HG03457 (cell line): ENCODE results near the gene HPCAL1.

Experiments used
- ATAC-seq: cut with Tn5 transposase; IDR thresholded peaks from one replicate; pipeline ENCODE4 v1.9.1; 2021; ENCODE audit warnings: moderate number of reproducible peaks; ENCODE audit not compliant: unreplicated experiment

Gene HPCAL1

DNA sequence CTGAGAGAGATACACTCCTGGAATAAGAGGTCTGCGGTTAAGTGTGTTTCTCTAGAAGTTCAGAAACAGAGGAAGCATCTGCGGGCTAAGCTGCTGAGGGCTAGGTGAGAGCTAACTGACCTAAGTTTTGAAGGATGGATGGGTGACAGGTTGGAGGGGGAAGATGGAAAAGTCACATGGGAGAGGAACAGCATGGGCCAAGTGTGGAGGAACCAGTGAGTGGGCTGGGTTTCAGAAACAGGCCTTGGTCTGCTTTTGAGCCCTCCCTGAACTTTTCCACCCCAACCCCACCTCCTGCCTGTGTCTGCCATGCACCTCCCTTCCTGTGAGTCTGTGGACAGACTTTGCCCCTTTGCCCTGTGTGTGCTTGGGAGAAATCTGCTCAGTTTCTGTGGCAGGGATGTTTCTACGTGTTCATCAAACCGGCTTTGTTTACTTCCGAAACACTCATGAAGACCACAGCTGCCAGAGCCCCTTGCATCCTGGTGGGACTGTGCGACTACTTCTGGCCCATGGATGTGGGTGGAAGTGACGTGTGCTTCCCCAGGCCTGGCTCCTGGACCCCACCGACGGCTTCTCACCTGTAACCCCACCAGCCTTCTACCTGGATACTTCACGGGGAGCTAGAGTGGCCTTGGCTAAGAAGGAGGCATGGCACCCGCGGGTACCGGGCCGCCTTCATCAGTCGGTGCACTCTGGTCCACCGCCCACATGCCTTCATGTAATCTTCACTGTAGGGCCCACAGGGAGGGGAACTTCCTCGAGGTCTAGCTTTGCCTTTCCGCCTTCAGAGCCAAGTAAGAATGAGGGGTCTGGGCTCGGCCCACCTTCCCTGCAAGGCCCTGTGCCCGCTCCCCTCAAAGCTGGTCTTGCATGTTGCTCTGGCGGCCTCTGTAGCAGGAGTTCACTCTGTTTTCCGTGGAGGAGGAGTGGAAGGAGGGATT is 1.4 kb upstream of the HPCAL1 start:
- ATAC-seq = no peak

DNA sequence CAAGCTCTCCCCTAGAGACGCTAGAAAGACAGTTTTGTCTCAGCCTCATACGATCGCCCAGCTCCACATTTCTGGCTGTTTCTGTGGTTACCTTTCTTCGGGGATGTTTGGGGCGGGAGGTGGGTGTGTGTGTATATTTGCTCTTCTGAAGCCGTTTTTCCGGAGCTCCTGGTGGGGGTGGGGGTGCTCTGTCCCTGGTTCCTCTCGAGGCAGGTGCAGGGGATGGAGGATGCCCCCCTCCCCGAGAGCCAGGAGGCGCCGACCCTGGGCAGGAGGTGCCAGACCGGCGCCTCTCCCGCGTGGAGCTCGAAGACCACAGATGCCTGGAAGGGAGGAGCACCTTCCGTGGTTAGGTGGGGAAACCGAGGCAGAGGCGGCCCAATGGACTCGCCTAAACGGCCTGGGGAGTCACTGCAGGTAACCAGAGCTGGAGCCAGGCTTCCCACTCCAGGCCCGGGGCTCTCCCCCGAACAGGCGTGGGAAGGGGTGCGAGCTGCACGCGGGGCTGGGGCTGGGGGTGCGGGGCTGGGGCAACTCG is 694 bp upstream of the HPCAL1 start:
- no peak for ATAC-seq

DNA sequence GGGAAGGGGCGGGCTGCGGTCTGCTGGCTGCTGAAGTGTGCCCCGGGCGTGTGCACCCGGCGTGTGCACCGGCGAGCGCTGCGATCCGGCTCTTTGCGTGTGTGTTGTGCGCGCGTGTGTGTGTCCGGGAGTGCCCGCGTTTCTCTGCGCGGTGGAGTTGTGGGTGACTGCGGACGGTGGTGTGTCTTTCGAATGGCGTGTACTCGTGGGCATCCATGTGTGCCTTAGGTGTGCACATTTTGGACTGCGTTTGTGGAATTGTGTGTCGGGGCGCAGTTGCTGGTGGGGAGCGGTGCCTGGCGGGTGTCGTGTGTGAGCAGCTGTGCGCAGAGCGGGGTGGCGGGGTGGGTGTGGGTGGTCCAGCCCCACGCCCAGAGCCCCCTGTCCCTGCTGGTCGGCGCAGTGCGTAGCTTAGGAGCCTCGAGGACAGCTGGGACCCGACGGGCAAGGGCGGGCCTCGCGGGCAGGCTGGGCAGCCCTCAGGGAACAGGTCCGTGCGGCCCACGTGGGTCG is 533 bp downstream of the HPCAL1 start:
- peak; percentile 3 for ATAC-seq

DNA sequence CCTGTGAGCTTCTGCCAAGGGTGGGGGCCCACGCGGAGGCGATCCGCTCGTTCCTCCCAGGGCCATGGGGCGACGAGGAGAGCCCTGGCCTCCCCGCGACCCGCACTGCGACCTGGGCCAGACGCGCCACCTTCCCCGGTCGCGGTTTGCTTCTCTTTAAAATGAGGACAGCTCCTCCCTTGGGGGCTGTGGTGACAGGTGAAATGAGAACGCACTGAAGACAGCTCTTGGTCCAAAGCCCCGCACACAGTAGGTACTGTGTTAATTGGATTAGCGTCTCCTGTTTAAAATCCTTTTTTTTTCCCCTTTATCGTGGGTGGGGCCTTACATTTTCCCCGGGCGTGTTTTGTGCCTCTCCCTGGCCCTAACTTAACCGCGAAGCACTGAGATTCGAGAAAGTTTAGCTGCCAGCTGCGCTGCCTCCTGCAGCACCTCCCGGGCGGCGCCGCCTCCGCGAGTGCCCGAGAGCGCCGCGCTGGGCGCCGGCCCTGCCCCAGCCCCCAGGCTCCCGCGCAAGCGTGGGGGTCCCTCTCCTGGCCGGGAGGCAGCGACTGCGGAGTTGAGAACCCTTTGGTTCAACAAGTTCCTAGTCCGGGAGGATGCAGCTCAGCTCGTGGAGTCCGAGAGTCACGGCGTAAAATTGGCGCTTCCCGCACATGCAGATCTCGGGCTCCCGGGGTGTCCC is 1.1 kb downstream of the HPCAL1 start:
- ATAC-seq = peak; percentile 4

DNA sequence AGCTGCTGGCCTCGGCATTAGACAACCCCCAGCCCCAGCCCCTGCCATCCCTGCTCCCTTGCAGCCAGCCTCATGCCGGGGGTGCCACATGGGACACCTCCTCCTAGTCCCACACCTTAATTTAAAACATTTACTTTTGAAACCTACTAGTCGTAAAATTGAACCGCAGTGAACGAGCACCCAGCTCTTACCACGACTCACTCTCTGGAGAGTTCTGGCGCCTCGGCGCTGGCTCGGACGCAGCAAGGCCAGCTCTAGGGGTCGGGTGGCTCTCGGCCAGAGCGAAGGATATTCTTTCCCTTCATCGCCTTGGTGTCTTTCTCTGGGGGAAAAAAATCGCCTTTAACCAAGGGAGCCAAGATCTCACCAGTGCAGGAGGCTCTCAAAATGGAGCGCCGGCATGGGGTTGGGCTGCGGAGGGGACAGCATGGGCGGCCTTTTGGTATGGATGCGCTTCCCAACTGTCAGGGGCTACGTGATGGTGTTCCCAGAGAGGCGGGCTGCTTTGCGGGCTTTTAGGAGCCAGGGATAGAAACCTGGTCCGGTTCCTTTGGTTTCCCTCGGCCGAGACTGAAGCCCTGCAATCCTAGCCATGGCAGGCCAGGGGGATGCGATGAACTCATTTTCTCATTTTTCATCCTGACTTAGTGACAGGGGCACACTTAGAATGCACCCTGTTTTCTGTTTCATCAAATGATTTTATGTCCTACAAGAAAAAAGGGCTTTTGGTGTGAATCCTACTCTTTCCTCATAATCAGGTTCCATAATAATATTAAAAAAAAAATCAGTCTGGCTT is 2.0 kb downstream of the HPCAL1 start:
- ATAC-seq = no peak

DNA sequence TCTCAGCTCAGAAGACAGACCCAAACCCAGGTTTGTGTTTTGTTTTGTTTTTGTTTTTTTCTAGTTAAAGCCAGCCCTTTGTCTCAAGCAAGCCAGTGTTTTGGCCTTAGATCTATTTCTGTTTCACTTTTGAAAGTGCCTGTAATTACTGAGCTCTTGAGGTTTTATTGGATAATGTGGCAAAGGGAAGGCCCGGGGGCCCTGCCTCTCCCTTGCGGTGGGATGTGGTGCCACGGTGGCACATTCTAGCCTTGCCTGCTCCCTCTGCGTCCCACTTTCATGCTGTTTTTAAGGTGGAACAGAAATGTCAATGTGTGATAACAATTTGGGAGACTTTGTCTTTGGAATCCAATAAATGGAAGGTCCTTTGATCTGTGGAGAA is 2.5 kb downstream of the HPCAL1 start:
- no peak for ATAC-seq

DNA sequence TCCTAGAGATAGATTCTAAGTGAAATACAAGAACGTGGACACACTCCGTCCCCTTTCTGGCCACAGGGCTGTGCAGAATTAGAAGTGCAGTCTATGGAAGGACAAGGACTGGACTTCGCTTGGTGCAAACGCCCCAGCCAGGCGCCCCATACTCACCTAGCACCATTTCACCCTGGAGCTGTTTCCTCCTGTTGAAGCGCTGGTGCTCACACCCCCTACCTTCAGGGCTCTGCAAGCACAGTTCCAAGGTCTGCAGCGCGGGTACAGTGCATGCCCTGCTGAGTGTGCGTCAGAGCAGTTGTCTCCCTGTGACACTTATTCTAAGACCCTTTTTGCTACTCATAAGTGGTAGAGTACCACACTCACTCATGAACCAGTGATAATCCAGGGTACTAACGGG is 3.0 kb downstream of the HPCAL1 start:
- ATAC-seq = no peak

DNA sequence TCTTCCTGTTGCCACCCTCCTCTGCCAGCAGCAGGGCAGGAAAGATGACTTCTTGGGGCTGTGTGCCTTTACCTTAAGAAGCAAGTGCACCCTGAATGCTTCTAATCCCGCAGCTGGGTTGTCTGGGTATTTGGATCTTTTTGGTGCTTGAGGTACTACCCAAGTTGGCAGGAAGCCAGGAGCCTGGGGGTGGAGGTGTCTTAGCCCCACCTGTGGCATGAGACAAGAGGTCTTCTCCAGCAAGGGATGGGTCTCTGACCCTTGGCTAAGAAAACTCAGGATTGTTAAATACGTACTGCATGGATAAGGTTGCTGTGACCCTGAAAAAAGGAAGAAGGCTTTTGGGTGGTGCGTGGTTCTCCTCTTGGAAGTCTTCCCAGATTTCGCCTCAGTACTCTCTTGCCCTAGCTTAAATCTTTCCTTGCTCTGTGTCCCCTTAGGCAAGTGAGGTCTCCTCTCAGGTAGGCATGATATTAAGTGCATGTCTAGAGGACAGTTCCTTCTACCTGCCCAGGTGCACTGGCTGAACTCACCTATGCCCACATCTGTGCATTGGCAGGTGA is 4.3 kb downstream of the HPCAL1 start:
- ATAC-seq = no peak

DNA sequence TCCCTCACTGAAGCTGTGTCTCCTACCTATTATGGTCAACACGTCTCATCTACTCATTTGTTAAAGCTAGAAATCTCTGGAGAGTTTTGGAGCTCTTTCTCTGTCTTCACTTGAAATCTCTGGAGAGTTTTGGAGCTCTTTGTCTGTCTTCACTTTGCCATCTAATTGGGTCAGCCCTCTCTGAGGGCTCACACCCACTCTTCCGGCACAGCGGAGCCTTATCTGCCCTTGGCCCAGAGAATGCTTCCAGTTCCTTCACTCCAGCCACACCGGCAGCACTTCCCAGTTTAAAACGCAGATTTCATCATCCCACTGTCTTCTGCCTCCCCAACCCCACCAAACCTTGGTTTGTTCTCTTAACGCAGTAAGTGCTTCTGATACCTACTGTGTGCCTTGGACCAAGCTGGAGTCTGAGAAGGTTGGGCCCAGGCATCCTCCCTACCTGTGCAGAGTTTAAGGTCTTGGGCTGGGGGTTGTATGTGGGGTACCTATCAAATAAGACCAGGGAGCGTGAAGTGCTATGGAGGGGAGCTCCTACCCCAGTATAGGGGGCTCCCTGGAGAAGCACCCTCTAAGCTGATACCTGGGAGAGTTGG is 5.0 kb downstream of the HPCAL1 start:
- no peak for ATAC-seq

DNA sequence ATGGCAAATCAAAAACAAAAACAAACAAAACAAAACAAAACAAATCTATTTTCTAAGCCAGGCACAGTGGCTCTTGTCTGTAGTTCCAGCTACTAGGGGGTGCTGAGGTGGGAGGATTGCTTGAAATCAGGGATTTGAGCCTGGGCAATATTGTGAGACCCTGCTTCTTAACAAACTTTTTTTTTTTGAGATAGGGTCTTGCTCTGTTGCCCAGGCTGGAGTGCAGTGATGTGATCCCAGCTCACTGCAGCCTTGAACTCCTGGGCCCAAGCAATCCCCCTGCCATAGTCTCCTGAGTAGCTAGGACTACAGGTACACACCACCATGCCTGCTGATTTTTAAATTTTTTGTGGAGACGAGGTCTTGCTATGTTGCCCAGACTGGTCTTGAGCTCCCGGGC is 6.2 kb downstream of the HPCAL1 start:
- no peak for ATAC-seq

DNA sequence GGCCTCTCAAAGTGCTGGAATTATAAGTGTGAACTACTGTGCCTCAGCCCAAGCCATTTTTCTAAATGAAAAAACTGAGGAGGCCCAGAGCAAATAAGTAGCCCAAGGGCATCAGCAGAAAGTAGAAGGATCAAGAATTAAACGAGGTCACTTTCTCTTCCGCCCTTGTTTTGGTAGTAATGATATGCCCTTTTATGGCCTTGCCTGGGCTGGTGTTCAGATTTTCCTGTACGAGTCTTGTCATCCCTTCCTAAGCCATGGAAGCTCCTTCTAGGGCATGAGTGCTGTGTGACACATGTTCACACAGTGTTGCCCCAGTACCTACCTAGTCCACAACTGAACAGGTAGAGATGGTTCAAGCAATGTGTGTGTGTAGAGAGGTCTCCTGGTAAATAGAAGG is 6.6 kb downstream of the HPCAL1 start:
- ATAC-seq = no peak

DNA sequence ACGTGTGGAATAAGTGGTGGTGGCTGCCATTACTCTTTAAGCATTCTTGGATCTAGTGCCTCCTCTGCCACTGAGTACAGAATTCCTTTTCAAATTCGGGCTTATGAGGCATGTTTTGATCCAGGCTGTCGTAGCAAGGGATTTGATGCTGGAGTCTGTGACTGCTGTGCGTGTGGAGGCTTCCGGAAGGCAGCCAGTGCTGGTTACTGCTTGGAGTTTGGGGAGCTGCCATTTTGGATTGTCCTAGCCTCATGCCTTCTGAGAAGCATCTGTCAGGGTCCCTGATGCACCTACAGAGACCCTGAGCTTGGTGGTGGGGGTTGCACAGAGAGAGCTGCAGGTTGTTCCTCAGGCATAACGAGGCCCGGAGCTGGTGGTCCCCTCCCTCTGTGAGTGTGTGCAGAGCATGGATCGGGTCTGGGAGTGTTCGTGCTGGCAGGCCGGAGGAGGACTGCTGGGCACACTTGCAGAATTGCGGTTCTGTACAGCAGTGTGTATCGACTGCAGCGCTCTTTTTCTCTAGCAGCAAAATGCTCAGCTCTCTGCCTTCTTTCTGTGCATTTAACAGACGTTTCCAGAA is 7.7 kb downstream of the HPCAL1 start:
- ATAC-seq = no peak

DNA sequence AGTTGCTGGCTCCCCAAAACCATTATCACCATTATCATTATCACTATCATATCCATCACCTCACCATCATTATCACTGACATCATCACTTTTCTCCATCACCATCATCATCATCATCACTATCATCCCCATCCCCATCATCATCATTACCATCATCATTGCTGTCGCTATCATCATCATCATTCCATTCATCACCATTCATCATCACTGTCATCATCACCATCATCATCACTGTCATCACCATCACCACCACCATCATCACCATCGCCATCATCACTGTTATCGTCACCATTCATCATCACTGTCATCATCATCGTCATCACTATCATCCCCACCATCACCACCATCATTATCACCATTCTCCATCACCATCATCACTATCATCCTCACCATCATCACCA is 9.0 kb downstream of the HPCAL1 start:
- ATAC-seq = no peak

DNA sequence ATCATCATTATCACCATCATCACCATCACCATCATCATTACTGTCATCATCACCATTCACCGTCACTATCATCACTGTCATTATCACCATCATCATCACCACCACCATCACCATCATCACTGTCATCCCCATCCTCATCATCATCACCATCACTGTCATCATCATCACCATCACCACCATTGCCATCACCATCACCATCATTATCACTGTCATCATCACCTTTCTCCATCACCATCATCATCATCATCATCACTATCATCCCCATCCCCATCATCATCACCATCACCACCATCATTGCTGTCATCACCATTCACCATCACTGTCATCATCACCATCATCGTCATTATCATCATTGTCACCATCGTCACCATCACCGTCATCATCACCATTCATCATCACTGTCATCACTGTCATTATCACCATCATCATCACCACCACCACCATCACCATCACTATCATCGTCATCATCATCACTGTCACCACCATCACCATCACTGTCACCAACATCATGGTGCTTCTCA is 9.8 kb downstream of the HPCAL1 start:
- no peak for ATAC-seq

DNA sequence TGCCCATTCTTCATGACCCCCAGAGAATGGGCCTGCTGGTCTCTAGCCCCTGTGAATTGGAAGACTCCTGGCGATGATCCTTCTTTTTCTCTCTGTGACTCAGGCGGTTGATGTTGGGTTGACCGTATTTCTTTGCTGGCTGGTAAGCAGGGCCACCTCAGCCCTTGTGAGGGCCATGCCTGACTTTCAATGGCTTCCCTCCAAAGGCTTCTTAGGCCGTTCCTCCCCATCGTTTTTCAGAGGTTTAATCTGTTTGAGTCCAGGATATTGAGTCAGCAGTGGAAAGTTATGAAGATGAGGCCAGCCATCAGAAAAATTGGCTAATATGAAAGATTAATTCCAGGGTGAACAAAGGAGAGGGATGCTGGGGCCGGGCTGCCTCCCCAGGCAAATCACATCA is 13.6 kb downstream of the HPCAL1 start:
- ATAC-seq = no peak

DNA sequence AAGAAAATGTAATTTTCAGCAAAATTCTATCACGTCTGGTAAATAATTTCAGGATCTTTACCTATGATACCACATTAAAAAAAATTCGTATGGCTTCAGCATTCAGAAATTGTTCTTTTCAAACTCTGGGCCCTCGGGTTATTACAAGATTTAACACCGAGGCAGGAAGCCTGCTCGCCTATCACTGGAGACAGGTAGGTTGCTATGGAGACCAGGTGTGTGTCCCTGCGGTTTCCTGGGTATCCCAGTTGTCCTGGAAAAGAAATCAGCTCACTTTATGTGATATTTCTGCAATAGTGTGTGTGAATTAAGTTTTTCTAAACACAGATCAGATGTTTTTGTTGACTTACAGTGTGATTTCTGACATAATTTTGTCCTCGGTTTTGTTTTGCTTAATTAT is 14.2 kb downstream of the HPCAL1 start:
- no peak for ATAC-seq

DNA sequence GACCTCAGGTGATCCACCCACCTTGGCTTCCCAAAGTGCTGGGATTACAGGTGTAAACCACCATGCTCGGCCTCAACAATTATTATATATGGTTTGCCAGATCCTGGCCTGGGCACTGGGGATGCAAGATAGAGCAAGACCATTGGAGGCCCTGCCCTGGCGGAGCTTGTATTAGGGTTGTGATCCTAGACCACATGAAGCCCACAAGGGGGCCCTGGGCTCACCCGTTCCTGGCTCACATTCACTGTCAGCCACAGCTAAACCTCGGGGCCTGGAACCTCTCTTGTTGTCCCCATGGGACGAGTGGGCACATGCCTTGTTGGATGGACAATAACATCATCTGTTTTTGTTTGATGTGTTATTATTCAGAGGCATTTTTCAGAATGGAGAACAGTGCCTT is 14.9 kb downstream of the HPCAL1 start:
- no peak for ATAC-seq

DNA sequence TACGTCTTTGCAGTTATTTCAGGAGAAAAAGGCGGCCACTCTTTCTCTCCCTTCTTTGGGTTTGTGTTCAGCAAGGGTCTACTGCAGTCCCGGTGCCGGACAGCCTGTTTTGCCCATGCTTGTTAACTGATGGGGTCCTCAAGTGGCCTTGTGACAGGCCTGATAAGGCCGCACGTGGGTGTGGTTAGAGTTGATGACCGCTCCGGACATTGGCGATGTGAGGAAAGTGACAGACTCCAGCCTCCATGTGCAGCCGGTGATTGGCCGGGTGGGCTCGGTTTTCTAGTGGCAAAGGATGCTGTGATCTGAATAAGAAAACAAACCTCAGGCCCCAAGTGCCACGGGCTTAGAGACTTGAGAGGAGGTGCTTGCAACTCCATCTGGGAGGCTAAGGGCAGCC is 15.6 kb downstream of the HPCAL1 start:
- no peak for ATAC-seq

DNA sequence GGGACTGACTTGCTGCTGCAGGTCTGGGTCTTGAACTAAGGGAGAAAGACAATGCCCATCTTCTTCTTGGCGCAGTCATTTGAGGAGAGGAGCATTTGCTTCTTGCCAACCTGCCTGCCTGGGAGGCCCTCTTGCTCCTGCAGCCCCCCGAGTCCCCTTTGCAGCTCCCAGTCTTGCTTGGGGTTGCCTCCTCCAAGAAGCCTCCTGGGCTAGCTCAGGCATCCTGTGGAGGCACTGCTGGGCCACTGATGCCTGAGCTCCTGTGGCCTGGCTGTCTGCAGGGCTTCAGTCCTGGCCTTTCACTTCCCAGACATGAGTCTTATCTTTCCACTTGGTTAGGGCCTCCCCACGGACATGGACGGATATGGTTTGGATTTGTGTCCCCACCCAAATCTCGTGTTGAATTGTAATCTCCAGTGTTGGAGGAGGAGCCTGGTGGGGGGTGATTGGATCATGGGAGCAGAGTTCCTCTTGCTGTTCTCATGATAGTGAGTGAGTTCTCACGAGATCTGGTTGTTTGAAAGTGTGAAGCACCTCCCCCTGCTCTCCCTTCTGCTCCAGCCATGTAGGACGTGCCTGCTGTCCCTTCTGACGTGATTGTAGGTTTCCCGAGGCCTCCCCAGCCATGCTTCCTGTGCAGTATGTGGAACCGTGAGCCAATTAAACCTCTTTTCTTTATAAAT is 17.3 kb downstream of the HPCAL1 start:
- no peak for ATAC-seq
